IPS DF 4.7 (cell line): ENCODE measurements around the gene HEPACAM.
"Not testable (repeated sequence)": the region's sequence is repeated elsewhere in the genome, so short reads cannot be mapped to it uniquely, and the experiment has no call there.

Source experiments
- DNase-seq: peaks from one replicate; pipeline ENCODE4 v3.0.0-alpha.2; 2013; ENCODE audit warnings: low spot score; ENCODE audit errors: extremely low read depth

The HEPACAM gene, protein sequence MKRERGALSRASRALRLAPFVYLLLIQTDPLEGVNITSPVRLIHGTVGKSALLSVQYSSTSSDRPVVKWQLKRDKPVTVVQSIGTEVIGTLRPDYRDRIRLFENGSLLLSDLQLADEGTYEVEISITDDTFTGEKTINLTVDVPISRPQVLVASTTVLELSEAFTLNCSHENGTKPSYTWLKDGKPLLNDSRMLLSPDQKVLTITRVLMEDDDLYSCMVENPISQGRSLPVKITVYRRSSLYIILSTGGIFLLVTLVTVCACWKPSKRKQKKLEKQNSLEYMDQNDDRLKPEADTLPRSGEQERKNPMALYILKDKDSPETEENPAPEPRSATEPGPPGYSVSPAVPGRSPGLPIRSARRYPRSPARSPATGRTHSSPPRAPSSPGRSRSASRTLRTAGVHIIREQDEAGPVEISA

DNA sequence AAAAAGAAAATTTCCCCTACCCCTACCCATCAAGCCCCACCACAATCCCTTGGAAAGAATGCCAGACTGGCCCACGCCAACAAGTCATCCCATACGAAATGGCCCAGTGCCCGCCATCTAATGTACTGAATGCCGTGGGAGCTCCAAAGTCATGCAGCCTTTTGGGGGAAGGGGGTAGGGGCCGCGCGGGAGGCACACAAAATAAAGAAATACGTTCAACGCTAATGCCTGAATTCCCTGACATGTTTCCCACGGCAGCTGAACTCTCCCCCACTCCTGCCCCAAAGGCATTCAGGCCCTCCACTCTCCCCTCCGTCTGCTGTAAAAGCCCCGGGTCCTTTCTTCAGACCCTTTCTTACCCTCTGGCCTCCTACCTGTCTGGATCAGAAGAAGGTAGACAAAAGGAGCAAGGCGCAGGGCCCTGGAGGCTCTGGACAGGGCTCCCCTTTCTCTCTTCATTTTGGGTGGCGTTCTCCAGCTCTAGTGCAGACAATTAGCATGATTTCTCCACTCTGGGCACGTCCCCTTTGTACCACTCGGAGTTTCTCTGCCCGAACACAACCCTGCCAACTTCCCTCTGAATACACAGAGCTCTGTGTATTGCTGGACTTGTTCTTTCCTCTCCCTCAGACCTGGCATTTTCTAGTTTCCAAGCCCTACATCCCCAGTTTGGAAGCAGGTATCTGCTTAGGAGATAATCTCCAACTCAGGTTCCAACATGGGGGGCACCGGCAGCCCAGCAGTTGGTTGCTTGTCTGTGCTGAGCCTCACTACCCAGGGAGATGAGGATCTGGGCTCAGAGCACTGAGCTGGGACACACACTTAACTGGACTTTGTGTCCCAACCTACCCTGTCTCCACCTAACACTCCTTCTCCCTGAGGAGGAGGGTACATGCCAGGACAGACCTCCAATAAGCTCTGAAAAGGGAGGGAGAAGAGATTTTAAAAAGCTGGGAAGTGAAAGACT is at the start of gene HEPACAM:
Gene HEPACAM, minus strand, starts transcription at position 500 of the 967 bp plus-strand sequence. Its CDS starts 41 bp downstream, at position 459.
- no peak for DNase-seq

DNA sequence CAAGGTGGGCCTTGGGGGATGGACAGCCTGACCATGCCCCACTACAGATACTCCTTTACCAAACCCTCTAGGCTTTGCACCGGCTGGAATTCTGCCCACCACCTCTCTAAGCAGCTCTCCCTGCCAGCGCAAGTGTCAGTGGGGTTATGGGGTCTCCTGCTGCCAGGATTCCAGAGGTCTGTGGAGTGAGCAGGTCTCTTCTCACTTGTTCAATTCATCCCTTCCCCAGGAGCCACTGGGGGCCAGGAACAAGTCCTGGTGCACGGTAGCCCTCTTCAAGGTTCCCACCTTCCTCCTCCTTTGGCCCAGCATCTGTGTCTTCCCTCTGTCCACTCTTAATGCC is 48.6 kb upstream of the HEPACAM start:
- DNase-seq, result no peak

DNA sequence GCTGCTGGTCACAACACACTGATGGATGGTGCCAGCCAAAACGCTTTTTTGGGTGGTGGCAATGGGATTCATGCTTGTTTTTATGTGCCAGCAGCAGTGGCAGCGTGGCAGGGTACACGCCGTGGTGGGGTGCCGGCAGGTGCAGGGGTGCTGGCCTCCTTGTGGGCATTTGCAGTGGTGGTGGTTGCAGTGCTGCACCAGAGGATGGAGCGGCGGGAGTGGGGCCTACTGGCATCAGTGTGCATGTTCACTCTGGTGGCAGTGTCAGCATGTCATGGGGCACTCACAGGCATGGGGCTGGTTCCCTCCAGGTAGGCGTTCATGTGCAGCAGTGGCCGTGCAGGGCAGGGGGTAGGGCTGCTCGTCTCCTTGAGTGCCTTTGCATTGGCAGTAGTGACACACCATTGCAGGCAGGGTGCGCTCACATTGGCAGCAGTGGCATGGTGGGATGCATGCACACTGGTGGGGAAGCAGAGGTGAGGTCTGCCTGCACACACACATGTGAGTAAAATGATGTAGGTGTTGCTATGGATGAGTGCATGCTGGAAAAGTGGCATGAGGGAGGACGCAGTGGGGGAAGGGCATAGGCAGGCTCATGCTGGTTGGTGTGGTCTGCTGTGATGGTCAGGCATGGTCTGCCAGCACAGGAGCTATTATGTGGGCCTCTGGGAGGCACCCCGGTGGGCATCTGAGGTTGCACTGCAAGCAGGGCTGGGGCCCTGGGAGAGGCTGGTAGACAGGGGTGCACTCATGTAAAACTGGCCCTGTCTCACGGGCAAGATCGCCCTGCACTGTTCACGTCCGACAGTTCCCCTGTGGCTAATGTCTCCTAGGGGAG is 48.0 kb upstream of the HEPACAM start:
- no peak for DNase-seq

DNA sequence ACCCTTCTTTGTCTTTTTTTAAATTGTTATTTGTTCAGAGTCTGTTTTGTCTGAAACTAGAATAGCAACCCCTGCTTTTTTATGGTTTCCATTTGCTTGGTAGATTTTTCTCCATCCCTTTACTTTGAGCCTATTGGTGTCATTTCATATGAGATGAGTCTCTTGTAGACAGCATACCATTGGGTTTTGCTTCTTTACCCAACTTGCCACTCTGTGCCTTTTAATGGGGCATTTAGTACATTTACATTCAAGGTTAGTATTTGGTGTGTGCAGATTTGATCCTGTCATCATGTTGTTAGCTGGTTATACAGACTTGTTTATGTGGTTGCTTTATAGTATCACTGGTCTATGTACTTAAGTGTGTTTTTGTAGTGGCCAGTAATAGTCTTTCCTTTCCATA is 46.2 kb upstream of the HEPACAM start:
- DNase-seq, result no peak

DNA sequence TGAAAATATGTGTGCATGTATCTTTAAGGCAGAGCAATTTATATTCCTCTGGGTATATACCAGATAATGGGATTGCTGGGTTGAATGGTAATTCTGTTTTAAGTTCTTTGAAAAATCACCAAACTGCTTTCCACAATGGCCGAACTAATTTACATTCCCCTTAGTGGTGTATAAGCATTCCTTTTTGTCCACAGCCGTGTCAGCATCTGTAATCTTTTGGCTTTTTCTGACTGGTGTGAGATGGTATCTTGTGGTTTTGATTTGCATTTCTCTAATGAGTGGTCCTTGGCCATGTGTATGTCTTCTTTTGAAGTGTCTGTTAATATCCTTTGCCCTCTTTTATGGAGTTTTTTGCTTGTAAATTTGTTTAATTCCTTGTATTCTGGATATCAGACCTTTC is 42.5 kb upstream of the HEPACAM start:
- DNase-seq, result no peak

DNA sequence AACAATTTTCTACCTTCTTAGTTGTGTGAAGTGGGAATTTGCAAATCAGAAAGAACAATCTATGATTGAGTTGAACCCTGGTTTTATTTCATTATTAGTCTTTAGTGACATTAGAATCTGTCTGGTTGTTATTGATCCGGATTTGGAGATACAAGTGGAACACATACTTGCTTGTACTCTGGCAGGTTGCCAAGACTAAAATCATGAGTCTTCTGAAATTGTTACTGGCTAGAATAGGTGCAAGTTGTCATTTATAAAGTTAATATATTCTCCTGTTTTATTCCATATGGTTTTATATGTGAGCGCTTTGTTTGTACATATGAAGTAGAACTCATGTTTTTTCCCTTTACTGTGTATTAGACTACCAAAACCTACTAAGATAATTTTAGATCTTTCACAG is 41.2 kb upstream of the HEPACAM start:
- DNase-seq, result no peak

DNA sequence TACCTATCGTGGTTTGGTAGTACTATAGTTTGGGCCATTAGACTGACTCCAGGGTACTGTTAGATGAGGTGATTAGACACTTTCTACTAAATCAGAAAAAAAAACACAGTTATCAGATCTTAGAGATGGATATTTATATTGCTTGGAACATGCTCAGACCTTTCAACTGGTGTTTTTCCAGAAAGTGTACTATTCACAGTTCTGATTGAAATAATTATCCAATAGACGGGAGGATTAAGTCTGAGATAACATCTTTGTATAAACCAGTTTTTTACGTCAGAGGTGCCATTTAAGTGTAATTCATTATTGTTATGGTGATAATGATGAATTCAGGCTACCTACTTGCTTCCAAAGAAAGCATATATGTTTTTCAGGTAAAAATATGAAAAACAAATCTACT is 40.7 kb upstream of the HEPACAM start:
- no peak for DNase-seq

DNA sequence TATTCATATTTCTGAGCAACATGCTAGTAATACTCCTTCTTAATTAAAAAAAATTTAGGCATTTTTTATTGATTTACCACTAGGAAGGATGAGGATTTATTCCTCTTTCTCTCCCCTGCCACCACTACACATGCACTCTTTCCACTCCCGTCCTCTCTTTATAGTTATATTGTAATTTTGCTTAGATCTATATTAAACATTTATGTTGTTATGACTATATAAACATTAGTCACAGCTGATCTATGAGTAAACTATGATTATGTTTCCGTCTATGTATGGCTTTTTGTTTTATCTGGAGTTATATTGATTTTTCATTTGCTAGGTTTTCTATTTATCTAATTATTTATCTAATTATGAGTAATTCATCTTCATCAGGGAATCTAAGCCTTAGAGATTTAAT is 36.0 kb upstream of the HEPACAM start:
- DNase-seq, result no peak

DNA sequence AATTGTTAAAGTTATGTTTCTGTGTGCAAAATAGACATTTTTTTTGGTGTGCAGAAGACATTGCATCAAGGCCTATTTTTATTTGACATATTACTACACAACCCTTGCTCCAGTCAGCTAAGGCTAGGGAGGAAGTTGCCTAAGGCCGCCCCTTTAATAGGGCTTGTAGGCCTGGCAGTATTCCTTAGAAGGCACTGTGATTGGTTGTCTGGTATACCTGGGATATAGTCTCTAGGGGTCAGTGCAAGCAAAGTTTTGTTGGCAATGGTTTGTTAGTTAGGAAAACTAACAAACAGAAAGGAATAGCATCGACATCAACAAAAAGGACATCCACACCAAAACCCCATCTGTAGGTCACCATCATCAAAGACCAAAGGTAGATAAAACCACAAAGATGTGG is 35.1 kb upstream of the HEPACAM start:
- DNase-seq, result peak; percentile 19

DNA sequence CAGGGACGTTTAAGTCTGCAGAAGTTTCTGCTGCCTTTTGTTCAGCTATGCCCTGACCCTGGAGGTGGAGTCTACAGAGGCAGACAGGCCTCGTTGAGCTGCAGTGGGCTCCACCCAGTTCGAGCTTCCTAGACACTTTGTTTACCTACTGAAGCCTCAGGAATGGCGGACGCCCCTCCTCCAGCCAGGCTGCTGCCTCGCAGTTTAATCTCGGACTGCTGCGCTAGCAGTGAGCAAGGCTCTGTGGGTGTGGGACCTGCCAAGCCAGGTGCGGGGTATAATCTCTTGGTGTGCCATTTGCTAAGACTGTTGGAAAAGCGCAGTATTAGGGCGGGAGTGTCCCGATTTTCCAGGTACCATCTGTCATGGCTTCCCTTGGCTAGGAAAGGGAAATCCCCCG is 32.4 kb upstream of the HEPACAM start:
- not testable (repeated sequence) for DNase-seq

DNA sequence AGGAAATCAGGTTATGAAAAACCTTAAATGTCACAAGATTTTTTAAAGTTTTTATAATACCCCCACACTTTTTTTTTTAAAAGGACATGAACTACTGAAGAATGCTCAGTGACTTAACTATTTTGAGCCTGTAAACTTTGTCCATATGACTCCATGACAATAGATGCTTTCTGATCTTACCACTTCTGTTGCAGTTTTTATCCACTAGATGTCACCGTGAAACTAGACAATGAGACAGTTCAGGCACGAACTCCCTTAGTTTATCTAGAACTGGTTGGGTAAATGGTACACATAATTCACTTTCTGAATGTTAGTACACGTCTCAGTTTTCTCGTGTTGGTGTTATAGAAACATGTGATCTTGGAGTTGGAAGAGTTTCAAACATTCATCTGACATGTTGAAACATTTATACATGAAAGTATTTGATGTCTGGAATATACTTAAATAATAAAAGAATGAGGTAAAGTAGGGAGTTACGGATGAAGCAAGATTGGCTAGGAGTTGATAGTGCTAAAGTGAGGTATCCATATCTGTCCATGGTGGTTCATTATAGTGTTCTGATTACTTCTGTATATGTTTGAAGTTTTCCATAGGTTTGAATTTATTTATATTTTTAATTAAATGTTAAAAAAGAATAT is 26.2 kb upstream of the HEPACAM start:
- DNase-seq, result peak; percentile 36

DNA sequence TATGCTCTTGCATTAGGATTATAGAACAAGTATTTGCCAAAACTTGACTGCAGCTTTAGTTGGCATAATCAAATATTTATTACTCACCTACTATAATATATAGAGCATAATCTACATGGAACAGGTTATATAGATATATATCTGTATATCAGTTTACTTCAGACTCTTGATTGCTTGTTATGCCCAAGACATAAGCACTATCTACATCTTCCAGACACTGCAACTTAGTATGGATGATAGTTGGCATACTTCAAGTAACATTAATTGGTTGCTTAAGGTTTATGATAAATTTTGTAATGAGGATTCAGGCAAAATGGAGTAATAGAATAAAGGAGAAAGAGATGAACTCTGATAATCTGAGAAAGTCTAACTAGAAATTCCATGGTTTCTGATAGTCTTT is 19.2 kb upstream of the HEPACAM start:
- no peak for DNase-seq

DNA sequence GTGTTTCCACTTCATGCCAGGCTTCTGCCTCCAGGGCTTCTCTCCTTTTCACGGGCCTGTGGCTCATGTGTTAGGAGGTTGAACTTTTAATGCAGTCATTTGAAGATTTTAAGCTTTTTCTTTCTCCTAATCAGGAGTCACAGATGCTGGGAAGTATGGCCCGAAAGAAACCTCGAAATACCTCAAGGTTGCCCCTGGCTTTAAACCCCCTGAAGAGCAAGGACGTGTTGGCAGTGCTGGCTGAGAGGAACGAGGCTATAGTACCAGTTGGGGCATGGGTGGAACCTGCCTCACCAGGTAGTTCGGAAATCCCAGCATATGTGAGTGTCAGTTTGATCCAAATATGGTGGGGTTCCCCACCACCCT is 18.7 kb upstream of the HEPACAM start:
- no peak for DNase-seq

DNA sequence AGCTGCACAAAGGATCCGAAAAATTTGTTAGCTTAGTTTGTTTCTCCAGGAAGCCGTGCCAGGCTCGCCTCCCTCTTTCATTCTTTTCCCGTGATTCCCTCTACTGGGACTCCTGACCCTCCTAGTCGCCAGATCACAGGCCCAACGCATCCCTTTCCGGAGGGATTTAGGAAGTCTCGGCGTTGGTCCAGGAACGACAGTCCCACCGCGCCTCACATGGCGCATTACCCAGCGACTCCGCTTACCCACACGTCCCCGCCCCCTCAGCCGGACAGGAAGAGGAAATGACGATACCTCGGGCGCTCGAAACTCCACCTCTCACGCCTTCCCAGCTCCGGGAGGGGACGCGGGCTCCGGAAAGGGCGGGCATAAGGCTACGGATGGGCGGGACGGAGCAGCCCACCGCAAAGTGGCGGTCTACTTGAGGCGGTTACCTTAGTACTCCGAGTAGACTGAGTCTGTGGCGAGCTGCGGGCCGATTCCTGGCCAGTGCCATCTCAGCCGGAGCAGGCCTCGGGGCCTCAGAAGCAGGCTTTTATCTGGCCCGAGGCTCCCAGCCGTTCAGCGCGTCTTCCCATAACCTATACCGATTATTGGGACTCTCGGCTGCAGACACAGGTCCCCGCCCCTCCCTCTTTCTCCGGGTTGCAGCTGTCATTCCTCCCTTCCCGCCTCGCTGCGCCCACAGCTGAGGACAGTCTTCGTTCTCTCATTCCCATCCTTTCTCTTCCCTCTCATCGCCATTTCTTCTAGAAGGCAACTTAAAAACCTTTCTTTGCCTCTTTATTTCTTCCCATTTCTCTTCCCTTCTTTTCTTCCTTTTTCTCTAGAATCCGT is 18.1 kb upstream of the HEPACAM start, which contains the start of gene CCDC15:
Gene CCDC15, plus strand, starts transcription at position 450 of the 837 bp plus-strand sequence. CDS start 531 bp downstream, outside the sequence.
- DNase-seq, result peak; percentile 92

DNA sequence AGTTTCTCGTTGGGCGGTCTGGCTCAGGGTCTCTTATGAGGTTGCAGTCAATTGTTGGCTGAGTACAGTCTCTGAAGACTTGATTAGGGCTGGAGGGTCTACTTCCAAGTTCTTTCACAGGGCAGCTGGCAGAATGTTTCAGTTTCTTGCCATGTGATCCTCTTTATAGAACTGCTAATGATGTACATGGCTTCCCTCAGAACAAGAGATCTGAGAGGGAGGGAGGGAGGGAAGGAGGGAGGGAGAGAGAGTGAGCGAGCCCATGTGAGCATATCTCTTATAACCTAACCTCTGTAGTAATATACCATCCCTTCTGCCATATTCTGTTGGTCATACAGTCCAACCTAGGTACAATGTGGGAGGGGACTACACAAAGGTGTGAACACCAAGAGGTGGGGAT is 15.5 kb upstream of the HEPACAM start:
- no peak for DNase-seq

DNA sequence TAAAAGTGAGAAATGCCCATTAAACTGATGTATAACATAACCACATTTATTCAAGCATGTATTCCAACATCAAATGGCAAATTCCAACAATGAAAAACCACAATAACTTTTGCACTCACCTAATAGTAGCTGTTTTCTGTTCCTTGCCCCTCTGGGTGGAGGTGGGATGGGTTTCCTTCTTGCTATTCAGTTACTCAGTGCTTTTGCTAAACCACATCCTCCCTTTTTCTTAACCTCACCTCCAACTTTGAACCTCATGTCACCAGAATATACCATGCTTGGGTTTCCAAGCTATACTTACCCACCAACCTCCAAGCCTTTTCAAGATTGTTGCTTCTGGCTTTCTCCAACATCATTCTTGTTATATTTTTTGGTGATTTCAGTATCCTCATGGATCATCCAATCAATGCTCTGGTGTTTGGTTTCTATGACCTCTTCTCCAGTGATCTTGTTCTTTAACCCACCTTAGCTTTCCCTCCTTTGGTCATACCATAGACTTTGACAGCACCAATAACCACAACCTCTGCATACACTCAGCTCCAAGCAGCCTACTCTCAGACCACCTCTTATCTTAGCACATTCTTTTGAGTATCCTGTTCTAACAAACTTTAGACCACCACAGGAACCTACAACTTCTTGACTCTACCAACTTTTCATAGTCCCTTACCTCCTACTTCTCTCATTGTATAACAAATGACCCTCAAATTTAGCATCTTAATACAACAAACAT is 14.9 kb upstream of the HEPACAM start:
- no peak for DNase-seq

DNA sequence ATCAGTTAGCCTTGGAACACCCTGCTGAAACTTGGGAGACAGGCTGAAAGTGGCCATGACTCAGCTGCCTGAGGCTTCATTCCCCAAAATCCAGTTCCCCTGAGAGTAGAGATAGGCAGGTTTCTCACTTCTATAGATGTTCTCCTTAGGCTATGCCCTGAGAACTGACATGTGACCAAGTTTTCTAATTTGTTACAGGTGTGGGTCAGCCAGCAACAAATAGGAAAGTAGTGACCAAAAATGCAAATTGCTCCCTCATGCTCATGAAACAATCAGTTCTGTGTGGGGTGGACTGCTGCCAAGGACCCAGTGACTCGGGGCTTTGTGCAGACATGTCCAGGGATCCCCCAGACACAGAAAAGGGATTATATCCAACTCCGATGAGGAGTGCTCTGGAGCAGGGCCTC is 10.9 kb upstream of the HEPACAM start:
- DNase-seq, result no peak

DNA sequence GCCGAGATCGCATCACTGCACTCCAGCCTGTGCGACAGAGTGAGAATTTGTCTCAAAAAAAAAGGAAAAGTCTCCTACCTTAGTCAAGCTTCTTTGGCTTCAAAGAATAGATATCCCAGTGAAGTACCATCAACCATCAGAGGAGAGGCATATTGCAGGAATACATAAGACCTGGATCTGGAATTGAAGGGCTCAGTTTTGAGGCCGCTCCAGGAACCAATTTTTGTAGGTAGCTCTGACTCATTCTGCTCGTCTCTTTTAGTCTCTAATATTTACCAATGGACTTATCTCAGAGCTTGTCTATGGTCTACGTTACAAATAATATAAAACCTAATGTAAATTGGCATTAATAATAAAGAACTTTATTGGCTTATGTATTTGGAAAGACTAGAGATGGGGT is 10.0 kb upstream of the HEPACAM start:
- DNase-seq, result no peak

DNA sequence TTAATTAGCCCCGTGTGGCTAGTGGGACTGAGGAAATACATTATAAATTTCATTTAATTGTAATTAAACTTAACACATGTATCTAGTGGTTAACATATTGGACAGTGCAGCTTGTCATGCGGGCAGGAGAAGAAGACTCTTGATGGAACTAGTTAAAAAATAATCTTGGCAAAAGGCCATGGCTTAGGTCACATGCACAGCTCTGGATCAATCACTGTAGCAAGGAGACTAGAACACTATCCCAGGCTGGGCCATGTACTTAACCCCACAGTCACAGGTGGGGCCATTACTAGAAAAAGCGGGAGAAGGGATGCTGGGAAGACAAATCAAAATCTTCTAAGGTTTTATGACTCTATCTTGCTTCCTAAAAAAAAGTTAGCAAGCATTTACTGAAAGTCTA is 8.7 kb upstream of the HEPACAM start:
- no peak for DNase-seq
